ENCODE results near the gene NPAT. TPM values are rescaled to one million over a fixed set of nuclear protein-coding genes. Genes with fewer than 3 reads are reported as not detected.

Gene NPAT
- total and polyA plus RNA-seq, 10 of the 15 experiments (the other 5 are each of a cell fraction or from before 2014, with no cell fraction given): 7.5 to 32.8 (median 20.1) TPM

DNA sequence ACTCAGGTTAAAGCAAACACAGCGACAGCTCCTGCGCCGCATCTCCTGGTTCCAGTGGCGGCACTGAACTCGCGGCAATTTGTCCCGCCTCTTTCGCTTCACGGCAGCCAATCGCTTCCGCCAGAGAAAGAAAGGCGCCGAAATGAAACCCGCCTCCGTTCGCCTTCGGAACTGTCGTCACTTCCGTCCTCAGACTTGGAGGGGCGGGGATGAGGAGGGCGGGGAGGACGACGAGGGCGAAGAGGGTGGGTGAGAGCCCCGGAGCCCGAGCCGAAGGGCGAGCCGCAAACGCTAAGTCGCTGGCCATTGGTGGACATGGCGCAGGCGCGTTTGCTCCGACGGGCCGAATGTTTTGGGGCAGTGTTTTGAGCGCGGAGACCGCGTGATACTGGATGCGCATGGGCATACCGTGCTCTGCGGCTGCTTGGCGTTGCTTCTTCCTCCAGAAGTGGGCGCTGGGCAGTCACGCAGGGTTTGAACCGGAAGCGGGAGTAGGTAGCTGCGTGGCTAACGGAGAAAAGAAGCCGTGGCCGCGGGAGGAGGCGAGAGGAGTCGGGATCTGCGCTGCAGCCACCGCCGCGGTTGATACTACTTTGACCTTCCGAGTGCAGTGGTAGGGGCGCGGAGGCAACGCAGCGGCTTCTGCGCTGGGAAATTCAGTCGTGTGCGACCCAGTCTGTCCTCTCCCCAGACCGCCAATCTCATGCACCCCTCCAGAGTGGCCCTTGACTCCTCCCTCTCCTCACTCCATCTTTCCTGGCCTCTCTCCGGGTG, at the start of gene NPAT, which contains the start of gene ATM (continued):
- TF ChIP-seq CEBPB (IDR thresholded peaks at IDR 0.05; ENCODE audit: borderline replicate concordance in 1 of 2, low read depth in 2 of 2, low read length in 2 of 2) (no peak), SREBF1 (IDR thresholded peaks at IDR 0.05; ENCODE audit: low read length) (0 out of 2 replicates have a peak, but pooled peaks have one; percentile 17), EGR1 (IDR thresholded peaks at IDR 0.05; ENCODE audit: borderline replicate concordance in 1 of 2, low read depth in 2 of 2, low read length in 2 of 2) (0 out of 3 replicates have a peak, but pooled peaks of 1 of the 2 experiments have one; percentile 56), SUZ12 (IDR thresholded peaks at IDR 0.05; ENCODE audit: unreplicated experiment) (no peak), NR2F1 (conservative IDR thresholded peaks at IDR 0.05) (peak; percentile 78), ZNF207 (IDR thresholded peaks at IDR 0.05; ENCODE audit: borderline replicate concordance) (peak; percentile 79; the same call in 1 of the 2 replicates), RB1 (IDR thresholded peaks at IDR 0.05; ENCODE audit: borderline replicate concordance) (peak; percentile 72), BHLHE40 (IDR thresholded peaks at IDR 0.05; ENCODE audit: borderline replicate concordance in 1 of 2, low read depth in 2 of 2, low read length in 1 of 2) (peak; percentile 62 to 76)
- TF ChIP-seq, protein P1, sequence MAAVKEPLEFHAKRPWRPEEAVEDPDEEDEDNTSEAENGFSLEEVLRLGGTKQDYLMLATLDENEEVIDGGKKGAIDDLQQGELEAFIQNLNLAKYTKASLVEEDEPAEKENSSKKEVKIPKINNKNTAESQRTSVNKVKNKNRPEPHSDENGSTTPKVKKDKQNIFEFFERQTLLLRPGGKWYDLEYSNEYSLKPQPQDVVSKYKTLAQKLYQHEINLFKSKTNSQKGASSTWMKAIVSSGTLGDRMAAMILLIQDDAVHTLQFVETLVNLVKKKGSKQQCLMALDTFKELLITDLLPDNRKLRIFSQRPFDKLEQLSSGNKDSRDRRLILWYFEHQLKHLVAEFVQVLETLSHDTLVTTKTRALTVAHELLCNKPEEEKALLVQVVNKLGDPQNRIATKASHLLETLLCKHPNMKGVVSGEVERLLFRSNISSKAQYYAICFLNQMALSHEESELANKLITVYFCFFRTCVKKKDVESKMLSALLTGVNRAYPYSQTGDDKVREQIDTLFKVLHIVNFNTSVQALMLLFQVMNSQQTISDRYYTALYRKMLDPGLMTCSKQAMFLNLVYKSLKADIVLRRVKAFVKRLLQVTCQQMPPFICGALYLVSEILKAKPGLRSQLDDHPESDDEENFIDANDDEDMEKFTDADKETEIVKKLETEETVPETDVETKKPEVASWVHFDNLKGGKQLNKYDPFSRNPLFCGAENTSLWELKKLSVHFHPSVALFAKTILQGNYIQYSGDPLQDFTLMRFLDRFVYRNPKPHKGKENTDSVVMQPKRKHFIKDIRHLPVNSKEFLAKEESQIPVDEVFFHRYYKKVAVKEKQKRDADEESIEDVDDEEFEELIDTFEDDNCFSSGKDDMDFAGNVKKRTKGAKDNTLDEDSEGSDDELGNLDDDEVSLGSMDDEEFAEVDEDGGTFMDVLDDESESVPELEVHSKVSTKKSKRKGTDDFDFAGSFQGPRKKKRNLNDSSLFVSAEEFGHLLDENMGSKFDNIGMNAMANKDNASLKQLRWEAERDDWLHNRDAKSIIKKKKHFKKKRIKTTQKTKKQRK (IDR thresholded peaks at IDR 0.05; ENCODE audit: low read depth, low read length): peak; percentile 19; the same call in 1 of the 2 replicates
- TF ChIP-seq, protein P2, sequence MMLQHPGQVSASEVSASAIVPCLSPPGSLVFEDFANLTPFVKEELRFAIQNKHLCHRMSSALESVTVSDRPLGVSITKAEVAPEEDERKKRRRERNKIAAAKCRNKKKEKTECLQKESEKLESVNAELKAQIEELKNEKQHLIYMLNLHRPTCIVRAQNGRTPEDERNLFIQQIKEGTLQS (IDR thresholded peaks at IDR 0.05; ENCODE audit: borderline replicate concordance, extremely low read depth, low read depth, low read length): no peak
- TF ChIP-seq, protein P3, sequence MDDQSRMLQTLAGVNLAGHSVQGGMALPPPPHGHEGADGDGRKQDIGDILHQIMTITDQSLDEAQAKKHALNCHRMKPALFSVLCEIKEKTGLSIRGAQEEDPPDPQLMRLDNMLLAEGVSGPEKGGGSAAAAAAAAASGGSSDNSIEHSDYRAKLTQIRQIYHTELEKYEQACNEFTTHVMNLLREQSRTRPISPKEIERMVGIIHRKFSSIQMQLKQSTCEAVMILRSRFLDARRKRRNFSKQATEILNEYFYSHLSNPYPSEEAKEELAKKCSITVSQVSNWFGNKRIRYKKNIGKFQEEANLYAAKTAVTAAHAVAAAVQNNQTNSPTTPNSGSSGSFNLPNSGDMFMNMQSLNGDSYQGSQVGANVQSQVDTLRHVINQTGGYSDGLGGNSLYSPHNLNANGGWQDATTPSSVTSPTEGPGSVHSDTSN (IDR thresholded peaks at IDR 0.05; ENCODE audit: insufficient replicate concordance, low read depth, low read length): no peak
- TF ChIP-seq, protein P4, sequence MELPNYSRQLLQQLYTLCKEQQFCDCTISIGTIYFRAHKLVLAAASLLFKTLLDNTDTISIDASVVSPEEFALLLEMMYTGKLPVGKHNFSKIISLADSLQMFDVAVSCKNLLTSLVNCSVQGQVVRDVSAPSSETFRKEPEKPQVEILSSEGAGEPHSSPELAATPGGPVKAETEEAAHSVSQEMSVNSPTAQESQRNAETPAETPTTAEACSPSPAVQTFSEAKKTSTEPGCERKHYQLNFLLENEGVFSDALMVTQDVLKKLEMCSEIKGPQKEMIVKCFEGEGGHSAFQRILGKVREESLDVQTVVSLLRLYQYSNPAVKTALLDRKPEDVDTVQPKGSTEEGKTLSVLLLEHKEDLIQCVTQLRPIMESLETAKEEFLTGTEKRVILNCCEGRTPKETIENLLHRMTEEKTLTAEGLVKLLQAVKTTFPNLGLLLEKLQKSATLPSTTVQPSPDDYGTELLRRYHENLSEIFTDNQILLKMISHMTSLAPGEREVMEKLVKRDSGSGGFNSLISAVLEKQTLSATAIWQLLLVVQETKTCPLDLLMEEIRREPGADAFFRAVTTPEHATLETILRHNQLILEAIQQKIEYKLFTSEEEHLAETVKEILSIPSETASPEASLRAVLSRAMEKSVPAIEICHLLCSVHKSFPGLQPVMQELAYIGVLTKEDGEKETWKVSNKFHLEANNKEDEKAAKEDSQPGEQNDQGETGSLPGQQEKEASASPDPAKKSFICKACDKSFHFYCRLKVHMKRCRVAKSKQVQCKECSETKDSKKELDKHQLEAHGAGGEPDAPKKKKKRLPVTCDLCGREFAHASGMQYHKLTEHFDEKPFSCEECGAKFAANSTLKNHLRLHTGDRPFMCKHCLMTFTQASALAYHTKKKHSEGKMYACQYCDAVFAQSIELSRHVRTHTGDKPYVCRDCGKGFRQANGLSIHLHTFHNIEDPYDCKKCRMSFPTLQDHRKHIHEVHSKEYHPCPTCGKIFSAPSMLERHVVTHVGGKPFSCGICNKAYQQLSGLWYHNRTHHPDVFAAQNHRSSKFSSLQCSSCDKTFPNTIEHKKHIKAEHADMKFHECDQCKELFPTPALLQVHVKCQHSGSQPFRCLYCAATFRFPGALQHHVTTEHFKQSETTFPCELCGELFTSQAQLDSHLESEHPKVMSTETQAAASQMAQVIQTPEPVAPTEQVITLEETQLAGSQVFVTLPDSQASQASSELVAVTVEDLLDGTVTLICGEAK (IDR thresholded peaks at IDR 0.05; ENCODE audit: borderline replicate concordance): peak; percentile 82; the same call in 1 of the 2 replicates
- TF ChIP-seq, protein P5, sequence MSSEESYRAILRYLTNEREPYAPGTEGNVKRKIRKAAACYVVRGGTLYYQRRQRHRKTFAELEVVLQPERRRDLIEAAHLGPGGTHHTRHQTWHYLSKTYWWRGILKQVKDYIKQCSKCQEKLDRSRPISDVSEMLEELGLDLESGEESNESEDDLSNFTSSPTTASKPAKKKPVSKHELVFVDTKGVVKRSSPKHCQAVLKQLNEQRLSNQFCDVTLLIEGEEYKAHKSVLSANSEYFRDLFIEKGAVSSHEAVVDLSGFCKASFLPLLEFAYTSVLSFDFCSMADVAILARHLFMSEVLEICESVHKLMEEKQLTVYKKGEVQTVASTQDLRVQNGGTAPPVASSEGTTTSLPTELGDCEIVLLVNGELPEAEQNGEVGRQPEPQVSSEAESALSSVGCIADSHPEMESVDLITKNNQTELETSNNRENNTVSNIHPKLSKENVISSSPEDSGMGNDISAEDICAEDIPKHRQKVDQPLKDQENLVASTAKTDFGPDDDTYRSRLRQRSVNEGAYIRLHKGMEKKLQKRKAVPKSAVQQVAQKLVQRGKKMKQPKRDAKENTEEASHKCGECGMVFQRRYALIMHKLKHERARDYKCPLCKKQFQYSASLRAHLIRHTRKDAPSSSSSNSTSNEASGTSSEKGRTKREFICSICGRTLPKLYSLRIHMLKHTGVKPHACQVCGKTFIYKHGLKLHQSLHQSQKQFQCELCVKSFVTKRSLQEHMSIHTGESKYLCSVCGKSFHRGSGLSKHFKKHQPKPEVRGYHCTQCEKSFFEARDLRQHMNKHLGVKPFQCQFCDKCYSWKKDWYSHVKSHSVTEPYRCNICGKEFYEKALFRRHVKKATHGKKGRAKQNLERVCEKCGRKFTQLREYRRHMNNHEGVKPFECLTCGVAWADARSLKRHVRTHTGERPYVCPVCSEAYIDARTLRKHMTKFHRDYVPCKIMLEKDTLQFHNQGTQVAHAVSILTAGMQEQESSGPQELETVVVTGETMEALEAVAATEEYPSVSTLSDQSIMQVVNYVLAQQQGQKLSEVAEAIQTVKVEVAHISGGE (CRISPR knock-in tag; IDR thresholded peaks at IDR 0.05): no peak
